HG02884 (cell line): Measurements from ENCODE around the gene GPAT2.
"Not testable (repeated sequence)": the region's sequence is repeated elsewhere in the genome, so short reads cannot be mapped to it uniquely, and the experiment has no call there.

Experiments used
- ATAC-seq: cut with Tn5 transposase; IDR thresholded peaks from one replicate; pipeline ENCODE4 v1.9.1; 2021; ENCODE audit warnings: mild to moderate bottlenecking, moderate library complexity; ENCODE audit not compliant: unreplicated experiment

GPAT2 gene, protein sequence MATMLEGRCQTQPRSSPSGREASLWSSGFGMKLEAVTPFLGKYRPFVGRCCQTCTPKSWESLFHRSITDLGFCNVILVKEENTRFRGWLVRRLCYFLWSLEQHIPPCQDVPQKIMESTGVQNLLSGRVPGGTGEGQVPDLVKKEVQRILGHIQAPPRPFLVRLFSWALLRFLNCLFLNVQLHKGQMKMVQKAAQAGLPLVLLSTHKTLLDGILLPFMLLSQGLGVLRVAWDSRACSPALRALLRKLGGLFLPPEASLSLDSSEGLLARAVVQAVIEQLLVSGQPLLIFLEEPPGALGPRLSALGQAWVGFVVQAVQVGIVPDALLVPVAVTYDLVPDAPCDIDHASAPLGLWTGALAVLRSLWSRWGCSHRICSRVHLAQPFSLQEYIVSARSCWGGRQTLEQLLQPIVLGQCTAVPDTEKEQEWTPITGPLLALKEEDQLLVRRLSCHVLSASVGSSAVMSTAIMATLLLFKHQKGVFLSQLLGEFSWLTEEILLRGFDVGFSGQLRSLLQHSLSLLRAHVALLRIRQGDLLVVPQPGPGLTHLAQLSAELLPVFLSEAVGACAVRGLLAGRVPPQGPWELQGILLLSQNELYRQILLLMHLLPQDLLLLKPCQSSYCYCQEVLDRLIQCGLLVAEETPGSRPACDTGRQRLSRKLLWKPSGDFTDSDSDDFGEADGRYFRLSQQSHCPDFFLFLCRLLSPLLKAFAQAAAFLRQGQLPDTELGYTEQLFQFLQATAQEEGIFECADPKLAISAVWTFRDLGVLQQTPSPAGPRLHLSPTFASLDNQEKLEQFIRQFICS

DNA sequence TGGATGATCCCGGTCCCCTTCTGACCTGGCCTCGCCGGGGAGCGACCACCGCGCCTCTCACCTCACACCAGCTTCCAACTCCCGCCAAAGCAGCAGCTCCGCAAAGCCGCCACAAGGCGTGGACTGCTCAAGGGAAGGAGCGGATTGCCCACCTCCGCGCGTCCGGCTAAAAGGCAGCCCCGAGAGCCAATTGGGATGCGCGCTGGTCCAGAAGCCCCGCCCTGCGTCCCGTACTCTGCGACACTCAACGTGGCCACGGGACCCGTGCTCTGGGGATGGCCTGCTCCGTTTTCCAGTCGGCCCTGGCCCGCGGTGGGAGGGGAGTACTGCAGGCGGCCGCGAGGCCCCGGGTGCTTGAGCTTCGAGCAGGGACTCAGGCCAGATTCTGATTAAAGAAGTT lies at the start of gene GPAT2:
TSS of gene GPAT2 (minus strand) at position 125 of the 400 bp plus-strand sequence. CDS start 2,557 bp downstream, outside the sequence.
- ATAC-seq: not testable (repeated sequence)

DNA sequence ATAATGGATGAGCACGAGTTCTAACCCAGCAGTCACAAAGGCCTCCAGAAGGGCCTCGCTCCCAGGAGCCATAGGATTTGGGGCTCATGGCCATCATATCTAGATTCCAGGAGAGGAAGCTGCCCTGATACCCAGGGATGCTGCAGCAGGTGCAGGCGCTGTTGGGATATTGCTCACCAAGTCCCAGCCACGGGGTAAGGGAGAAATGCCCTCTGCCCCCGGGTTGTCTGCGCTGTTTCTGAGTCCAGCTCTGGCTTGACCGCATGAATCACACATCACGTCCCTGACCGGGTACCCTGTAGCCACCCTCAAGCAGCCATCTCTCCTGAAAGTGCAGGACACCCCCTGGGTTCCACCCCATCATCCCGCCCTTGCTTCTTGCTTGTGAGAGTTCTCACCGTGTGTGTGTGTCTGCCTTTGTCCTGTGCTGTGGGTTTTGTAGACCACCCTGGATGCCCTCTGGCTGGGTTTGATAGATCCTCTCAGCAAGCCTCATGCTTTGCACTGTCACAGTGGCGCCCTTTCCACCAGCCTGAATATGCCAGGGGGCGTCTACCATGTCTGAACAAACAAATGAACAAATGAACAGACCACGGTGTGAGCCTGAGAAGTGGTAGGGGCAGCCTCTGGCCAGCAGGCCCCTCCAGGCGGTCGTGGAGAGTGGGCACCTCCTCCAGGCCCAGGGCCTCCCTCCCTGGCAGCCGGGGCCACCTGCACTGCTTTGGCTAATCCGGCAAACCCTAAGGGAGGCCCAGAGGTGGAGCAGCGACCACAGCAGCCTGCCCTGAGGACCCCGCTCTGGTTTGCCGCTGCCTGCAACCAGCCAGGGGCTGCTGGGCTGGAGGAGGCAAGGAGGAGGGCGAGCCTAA lies 49.5 kb upstream of the GPAT2 start:
- no peak for ATAC-seq

DNA sequence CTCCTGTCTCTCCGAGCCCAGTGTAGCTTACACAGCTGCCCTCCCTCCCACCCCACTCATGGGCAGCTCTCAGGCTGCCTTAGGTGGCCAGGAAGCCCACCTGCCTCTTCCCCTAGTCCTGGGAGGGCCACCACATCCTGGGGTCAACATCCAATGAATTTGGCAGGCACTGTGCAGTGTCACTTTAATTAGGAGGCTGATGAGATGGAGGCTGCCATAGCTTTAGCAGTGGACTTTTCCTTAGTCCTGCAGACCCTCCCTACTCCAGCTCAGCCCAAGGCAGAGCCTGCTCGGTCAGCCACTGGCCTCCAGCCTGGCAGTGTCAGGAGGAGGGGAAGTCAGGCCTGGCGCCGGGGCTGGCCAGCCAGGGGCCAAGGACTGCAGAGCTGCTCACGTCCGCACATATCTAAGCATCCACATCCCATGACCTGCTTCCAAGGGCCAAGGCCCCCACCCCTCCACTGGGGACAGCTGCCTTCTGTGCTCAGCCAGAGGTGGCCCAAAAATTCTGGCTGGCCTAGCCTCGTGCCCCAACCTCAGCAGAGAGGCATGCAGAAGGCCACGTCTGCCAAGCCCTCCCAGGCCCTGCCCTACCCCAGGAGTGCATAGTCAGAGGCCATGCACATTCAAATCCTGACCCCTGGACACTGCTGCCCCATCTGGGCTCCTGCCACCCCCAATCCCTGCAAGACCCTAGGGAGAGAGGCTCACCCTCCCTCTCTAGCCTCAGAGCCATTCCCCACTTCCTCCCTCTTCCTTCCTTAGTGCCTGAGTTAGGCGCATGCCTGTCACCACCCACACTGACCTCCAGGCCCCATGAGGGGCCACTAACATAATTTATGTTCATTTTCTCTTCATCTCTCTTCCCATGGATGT lies 48.6 kb upstream of the GPAT2 start:
- no peak for ATAC-seq

DNA sequence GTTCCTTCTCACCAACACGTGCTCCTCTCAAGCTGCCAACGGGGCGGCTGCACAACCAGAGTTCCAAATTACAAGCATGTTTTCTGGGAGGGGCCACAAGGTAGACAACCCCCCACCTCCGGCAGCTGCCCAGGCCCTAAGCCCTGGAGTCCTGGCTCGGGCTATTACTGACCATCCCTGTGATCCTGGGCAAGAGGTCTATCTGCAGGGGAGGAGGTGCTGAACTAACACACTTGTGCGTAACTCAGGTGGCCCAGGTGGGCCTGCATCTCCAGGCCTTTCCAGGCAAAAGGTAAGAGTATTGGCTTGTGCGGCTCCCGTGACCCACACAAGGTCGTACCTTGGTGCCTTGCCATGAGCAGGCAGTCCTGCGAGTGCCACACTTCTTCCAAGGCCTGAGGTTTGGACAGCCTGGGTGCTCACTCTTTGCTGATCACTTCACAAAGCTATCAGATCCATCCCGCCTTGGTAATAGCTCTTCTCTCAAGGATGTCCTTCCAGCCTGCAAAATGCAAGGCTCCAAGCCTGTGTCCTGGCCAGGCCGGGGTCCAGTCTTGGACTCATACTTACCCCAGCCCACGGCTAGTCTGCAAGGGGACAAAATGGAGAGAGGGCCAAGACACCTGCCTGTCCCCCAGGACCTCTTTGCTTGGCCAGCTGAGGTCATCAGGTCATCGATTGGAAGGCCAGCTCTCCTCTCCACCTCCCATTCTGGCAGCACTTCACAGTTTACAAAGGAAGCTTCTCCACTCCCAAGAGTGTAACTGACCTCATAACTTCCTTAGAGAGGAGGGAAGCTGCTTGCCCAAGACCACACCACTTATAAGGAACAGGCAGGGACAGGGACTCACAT lies 47.7 kb upstream of the GPAT2 start:
- ATAC-seq: no peak

DNA sequence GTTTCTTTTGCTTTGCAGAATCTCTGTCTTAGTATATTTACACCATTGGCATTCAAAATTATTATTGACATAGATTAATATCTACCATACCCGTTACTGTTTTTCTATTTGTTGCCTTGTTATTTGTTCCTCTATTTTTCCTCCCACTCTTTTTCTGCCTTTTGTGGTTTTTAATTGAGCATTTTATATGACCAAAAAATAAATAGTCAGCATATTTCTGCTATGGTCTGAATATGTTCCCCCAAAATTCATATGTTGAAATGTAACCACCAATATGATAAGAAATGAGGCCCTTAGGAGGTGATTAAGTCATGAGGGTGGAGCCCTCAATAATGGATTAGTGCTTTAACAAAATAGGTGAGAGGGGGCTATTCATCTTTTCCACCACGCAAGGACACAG lies 46.3 kb upstream of the GPAT2 start:
- no peak for ATAC-seq

DNA sequence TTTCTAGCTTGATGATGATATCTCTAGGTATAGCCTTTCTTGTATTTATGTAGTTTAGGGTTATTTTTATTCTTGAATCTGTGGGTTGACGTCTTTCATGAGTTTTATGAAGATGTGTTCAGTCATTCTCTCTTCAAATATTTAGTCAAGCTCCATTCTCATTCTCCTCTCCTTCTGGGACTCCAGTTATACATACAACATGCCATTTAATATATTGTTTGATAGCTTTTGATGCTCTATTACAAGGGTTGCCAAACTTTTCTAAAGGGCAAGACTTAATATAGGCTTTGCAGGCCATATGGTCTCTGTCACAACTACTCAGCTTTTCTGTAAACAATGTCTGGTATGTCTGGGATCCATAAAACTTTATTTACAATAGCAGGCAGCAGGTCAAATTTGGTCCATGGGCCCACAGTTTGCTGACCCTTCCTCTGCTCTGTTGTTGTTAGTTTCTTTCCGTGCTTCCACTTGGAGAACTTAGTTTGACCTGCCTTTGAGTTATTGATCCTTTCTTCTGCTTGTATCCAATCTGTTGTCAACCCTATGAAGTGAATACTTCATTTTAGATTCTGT lies 40.6 kb upstream of the GPAT2 start:
- no peak for ATAC-seq

DNA sequence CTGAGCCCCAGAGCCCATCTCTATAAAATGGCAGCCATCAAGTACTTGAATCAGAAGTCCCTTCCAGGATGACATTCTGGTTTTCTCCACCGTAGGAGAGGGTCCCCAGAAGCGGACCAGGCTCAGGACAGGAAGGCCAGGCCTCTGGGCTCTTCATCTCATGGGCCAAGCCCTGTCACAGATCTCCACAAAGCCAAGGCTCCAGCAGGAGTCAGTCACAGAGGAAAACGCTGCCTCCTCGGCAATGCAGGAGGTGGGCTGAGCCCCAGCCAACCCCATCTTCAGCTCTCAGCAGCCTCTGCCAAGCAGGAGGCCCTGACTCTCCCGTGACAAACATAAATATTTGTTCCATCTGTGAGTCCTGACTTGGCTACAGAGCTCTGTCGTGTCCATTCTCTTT lies 39.4 kb upstream of the GPAT2 start:
- ATAC-seq: no peak

DNA sequence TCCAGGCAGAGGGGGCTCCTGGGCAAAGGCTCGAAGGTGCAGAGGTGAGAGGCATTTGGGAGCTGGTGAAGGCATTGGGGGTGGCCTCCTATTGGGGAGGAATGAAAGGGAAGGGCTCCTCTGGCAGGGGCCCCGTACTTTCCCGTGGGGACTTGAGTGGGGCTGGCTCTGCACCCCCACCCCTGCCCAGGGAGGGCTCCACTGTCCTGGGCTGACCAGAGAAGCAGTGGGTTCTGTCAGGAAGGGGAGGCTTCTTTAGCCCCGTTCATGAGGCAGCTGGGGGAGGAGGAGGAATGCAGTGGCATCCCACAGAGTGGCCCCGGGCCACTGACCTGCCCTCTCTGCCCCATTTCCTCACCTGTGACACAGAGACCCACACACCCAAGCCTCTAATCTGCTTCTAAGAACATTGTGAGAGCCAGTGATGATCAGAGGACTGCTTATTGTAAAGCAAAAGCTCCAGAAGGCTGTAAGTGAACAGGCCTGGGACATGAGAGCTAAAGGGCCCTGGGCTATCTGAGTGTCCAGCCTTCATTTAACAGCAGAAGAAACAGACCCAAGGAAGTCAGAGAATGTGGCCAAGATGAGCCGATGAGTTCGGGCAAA lies 38.6 kb upstream of the GPAT2 start:
- ATAC-seq: no peak

DNA sequence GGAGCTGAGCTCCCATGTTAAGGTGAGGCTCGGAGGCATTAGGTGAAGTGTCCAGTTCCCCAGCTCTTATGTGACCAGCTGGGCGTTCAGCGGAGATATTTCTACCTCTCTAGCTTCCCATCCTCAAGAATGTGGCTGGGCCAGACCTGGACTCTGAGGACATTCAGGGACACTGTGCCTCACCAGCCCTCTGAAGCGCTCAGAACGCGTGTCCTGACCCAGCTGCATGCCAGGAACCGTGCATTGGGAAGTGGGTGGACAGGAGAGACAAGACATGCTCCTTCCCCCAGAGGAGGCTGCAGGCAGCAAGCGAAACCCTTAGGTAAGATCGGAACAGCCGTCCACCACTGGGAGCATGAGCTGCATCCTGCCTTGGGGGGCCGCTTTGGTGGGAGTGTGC lies 38.0 kb upstream of the GPAT2 start:
- no peak for ATAC-seq

DNA sequence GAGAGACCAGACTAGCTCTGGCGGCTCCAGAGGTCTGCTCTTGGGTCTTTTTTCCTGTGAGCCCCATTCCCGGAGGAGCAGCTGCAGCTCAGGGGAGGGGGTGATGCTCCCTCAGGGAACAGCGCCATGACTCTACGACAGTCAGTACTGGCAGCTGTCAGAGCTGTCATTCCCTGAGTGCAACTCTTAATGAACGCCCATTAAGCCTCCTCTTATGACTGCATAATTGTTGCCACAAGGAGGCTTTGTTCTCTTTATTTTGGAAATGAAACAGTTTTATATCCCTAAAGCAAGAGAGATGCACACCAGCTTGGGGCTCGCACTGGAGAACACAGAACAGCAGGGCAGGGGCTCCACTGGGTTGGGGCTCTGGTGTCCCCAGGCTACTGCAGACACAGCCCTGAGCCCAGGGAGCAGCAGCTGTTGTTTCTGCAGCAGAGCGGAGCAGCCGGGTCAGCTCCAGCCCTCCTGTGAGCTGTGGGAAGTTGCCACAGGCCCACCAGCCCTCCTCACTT lies 37.3 kb upstream of the GPAT2 start:
- not testable (repeated sequence) for ATAC-seq

DNA sequence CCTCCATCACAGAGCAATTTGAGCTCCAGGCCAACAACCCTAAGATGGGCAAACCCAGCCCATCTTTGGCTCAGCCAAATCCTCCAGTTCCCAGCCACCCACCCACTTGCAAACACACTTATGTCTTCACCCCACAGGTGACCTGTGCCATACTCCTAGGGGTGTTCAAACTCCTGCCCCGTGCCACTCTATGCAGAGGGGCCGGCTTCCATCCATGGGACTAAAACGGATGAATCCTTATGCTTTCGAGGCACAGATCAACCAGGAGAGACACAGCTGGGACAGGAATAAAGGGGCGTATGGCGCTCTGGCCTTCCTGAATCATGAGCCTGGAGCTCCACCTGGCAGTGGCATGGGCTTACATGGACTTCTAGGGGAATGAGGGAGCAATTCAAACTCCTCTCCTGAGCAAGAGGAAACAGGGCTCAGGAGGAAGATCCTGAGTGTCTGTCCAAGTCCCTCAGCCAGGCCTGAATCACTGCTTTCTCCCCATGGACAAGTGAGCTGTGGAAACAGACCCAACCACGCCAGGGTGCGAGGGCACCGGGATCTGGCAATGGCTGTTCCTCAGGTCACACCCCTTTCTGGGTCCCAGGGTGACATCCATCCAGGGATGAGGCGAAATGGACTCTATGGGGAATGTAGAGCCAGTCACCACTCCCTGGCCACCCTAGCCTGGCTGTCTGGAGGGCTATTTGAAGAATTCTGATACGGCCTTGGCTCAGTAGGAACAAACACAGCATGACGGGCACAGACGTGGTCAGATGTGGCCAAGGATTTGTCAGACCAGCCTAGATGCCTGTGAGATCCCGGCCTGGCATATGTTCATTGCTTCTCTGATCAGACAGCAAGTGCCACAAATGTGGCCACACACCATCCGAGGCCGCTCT lies 36.6 kb upstream of the GPAT2 start:
- not testable (repeated sequence) for ATAC-seq

DNA sequence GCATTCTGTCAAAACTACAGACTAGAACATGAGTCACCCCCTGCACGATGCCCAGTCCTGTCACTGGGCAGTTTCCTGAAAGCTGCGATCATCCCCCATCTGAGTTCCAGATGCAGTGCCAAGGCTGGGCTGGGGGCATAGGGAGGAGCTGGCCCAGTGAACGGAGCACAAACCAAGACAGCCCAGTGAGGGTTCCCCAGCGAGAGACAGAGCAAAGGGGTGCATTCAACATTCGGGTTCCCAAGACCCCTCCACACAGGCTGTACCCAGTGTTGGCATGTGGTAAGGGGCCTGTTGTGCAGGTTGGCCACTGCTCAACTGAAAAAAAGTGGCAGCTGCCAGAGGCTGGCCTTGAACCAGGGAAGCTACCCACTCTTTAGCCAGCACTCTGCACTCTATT lies 35.6 kb upstream of the GPAT2 start:
- not testable (repeated sequence) for ATAC-seq

DNA sequence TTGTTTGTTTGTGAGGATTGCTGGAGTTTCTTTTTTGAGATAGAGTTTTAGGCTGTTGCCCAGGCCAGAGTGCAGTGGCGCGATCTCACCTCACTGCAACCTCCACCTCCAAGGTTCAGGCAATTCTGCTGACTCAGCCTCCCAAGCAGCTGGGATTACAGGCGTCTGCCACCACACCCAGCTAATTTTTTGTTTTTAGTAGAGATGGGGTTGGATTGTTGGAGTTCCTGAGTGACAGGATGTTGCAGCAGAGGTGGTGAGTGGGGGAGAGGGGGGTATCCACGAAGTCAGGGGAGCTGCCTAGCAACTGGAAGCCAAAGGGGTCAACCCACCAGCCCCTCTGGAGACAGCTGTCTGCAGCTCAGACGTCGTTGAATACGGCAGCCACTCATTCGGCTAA lies 35.2 kb upstream of the GPAT2 start:
- ATAC-seq: not testable (repeated sequence)

DNA sequence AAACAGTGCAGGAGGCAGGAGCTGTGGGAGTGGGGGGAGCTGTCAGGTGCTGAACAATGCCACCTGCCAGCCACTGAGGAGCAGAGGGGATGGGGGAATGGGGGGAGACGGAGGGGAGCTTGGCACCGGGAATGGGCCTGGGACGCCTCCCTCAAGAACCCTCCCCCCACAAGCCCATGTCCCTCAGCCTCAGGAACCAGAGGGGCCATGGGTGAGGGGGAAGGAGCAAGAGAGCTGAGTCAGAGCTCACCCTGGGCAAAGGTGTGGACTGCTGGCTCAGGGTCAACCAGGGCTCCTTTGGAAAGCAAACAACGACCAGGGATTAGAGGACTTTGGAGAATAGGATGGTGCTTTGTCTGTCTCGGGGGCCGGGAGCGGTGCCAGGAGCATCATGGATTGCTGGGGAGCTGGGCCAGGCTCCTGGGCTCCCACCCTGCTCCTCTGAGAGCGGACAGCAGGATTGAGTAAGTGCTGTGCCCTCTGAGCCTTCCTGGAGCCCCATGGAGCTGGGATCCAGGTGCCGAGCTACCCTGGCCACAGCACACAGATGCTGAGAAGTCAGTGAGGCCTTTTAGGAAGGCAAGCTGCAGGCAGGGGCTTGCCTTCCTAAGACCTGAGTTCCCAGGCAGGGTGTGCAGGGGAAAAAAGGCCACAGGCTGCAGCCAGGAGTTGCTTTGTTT lies 33.3 kb upstream of the GPAT2 start:
- not testable (repeated sequence) for ATAC-seq

DNA sequence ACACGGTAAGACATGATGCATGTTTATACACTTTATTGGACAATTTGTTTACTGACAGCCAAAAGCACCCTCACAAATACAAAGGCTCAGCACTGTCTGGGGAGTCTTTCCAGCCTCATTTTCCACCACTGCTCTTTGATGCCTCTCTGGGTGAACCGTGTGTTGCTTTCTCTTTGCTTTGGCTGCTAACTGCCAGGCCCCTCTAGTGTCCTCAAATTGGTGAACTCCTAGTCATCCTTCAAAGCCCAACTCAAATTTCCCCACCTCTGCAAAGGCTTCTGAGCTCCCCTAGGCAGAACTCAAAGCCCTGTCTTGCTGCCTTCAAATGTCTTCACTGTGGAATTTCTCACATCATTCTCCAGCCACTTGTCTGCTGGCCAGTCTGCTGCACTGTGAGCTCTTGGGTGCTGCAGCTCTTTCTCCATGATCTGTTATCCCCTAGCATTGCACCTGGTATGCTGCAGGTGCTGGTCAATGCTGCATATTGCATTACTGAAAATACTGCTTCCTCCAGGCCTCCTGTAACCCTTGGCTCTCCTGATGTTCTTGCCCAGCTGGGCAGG lies 32.5 kb upstream of the GPAT2 start:
- not testable (repeated sequence) for ATAC-seq

DNA sequence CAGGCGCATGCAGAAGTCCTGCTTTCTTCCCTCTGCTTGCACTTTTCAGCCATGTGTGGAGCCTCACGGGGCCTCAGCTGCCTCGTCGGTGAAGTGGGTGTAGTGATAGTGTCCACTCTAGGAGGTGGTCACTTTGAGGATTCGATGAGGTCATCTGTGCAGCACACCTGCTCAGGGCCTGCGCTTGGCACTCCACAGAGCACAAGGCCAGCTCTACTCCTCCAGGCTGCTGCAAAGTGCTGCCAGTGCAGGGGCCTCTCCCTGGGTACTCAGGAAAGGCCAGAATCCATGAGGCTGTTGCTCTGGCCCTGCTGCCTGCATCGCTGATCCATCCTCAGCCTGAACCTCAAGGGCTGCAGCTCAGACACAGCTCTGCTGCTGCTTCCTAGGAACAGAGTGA lies 31.8 kb upstream of the GPAT2 start:
- ATAC-seq: not testable (repeated sequence)
